HG03196 (cell line): ENCODE results near the gene CELSR1.

Experiments
- ATAC-seq: cut with Tn5 transposase; IDR thresholded peaks from one replicate; pipeline ENCODE4 v1.9.1; 2021; ENCODE audit not compliant: unreplicated experiment

CELSR1 gene

GRCh38 chr22:46462726-46463371 is 74.6 kb downstream of the CELSR1 start:
- no peak for ATAC-seq

GRCh38 chr22:46461566-46462180 is 75.7 kb downstream of the CELSR1 start:
- no peak for ATAC-seq

GRCh38 chr22:46460857-46461256 is 76.6 kb downstream of the CELSR1 start:
- ATAC-seq = no peak

- no peak for ATAC-seq
Measured at GRCh38 chr22:46459347-46460065, 77.9 kb downstream of the CELSR1 start.

- no peak for ATAC-seq
Measured at GRCh38 chr22:46458525-46458924, 78.9 kb downstream of the CELSR1 start.

GRCh38 chr22:46457502-46458488 is 79.6 kb downstream of the CELSR1 start:
- no peak for ATAC-seq

GRCh38 chr22:46456818-46457163 is 80.6 kb downstream of the CELSR1 start:
- ATAC-seq = no peak

GRCh38 chr22:46455446-46455845 is 82.0 kb downstream of the CELSR1 start:
- ATAC-seq = no peak

- ATAC-seq = no peak
Measured at GRCh38 chr22:46454504-46455269, 82.7 kb downstream of the CELSR1 start.

- no peak for ATAC-seq
Measured at GRCh38 chr22:46453829-46454503, 83.5 kb downstream of the CELSR1 start.

- ATAC-seq = no peak
Measured at GRCh38 chr22:46453006-46453828, 84.2 kb downstream of the CELSR1 start.

GRCh38 chr22:46452195-46453005 is 85.0 kb downstream of the CELSR1 start:
- ATAC-seq = no peak

GRCh38 chr22:46451741-46452140 is 85.7 kb downstream of the CELSR1 start:
- ATAC-seq = no peak

GRCh38 chr22:46450931-46451561 is 86.4 kb downstream of the CELSR1 start:
- no peak for ATAC-seq

GRCh38 chr22:46449974-46450745 is 87.3 kb downstream of the CELSR1 start:
- no peak for ATAC-seq

- ATAC-seq = no peak
Measured at GRCh38 chr22:46449116-46449691, 88.2 kb downstream of the CELSR1 start.

GRCh38 chr22:46448333-46448732 is 89.1 kb downstream of the CELSR1 start:
- ATAC-seq = no peak
